ENCODE measurements around the gene MORN1.

Gene MORN1

GRCh38 chr1:2376931-2377672, 14.3 kb downstream of the MORN1 start:
- no peaks in the 10 kb centered on the region for H3K9me2 ChIP-seq (replicated peaks; ENCODE audit: insufficient read depth, low read length)
- no peak overlapping the region for H3K4me3 ChIP-seq (ENCODE audit: low read length)
- H3K79me2 ChIP-seq (ENCODE audit: low read length): no peaks in the 10 kb centered on the region
- H3K4me2 ChIP-seq (ENCODE audit: low read depth, low read length): no peak overlapping the region
- no peak for DNase-seq
- H3K27ac ChIP-seq (ENCODE audit: low read length): no peak overlapping the region
- no peaks in the 10 kb centered on the region for H3K9me3 ChIP-seq (replicated peaks; ENCODE audit: insufficient read depth, low read length)
- no peaks in the 10 kb centered on the region for H4K20me1 ChIP-seq (ENCODE audit: insufficient read depth, low read length)
- no peaks in the 10 kb centered on the region for H3F3A ChIP-seq (ENCODE audit: insufficient read depth, low read length)
- no peaks in the 10 kb centered on the region for H3K36me3 ChIP-seq (replicated peaks; ENCODE audit: insufficient read depth, low read length)
- TF ChIP-seq CTCF (IDR thresholded peaks at IDR 0.05; ENCODE audit: low read length) (no peak), EZH2 (optimal IDR thresholded peaks at IDR 0.05; ENCODE audit: low read depth, low read length) (no peak), EZH2phosphoT487 (IDR thresholded peaks at IDR 0.05; ENCODE audit: low read length) (no peak)
- no peaks in the 10 kb centered on the region for H3K4me1 ChIP-seq (ENCODE audit: low read length)
- peaks cover 98% of the 10 kb centered on the region for H3K27me3 ChIP-seq (replicated peaks; ENCODE audit: insufficient read depth, low read length)
- no peak overlapping the region for H3K9ac ChIP-seq (ENCODE audit: low read length)
- H2AFZ ChIP-seq (ENCODE audit: low read length): no peak overlapping the region

- no peaks in the 10 kb centered on the region for H4K20me1 ChIP-seq (ENCODE audit: insufficient read depth, low read length)
- H3K4me3 ChIP-seq (ENCODE audit: low read length): no peak overlapping the region
- no peaks in the 10 kb centered on the region for H3K36me3 ChIP-seq (replicated peaks; ENCODE audit: insufficient read depth, low read length)
- H3K9me2 ChIP-seq (replicated peaks; ENCODE audit: insufficient read depth, low read length): no peaks in the 10 kb centered on the region
- H3K27me3 ChIP-seq (replicated peaks; ENCODE audit: insufficient read depth, low read length): peaks cover 100% of the 10 kb centered on the region
- H2AFZ ChIP-seq (ENCODE audit: low read length): no peak overlapping the region
- TF ChIP-seq EZH2phosphoT487 (IDR thresholded peaks at IDR 0.05; ENCODE audit: low read length): no peak
- TF ChIP-seq EZH2 (optimal IDR thresholded peaks at IDR 0.05; ENCODE audit: low read depth, low read length): no peak
- no peak for TF ChIP-seq CTCF (IDR thresholded peaks at IDR 0.05; ENCODE audit: low read length)
- no peak overlapping the region for H3K9ac ChIP-seq (ENCODE audit: low read length)
- H3K79me2 ChIP-seq (ENCODE audit: low read length): no peaks in the 10 kb centered on the region
- H3K4me1 ChIP-seq (ENCODE audit: low read length): no peaks in the 10 kb centered on the region
- no peak overlapping the region for H3K27ac ChIP-seq (ENCODE audit: low read length)
- no peak for DNase-seq
- H3F3A ChIP-seq (ENCODE audit: insufficient read depth, low read length): no peaks in the 10 kb centered on the region
- no peak overlapping the region for H3K4me2 ChIP-seq (ENCODE audit: low read depth, low read length)
- H3K9me3 ChIP-seq (replicated peaks; ENCODE audit: insufficient read depth, low read length): no peaks in the 10 kb centered on the region
These were observed 15.1 kb downstream of the MORN1 start for GRCh38 chr1:2376261-2376741.

GRCh38 chr1:2375923-2376260, 15.5 kb downstream of the MORN1 start:
- Histone ChIP-seq H3K4me2 (ENCODE audit: low read depth, low read length) (no peak overlapping the region), H3K4me1 (ENCODE audit: low read length) (no peaks in the 10 kb centered on the region), H3K9me2 (replicated peaks; ENCODE audit: insufficient read depth, low read length) (no peaks in the 10 kb centered on the region), H3K4me3 (ENCODE audit: low read length) (no peak overlapping the region), H3K36me3 (replicated peaks; ENCODE audit: insufficient read depth, low read length) (no peaks in the 10 kb centered on the region), H3K79me2 (ENCODE audit: low read length) (no peaks in the 10 kb centered on the region), H3K9me3 (replicated peaks; ENCODE audit: insufficient read depth, low read length) (no peaks in the 10 kb centered on the region), H3K27me3 (replicated peaks; ENCODE audit: insufficient read depth, low read length) (peaks cover 100% of the 10 kb centered on the region), H3K9ac (ENCODE audit: low read length) (no peak overlapping the region), H2AFZ (ENCODE audit: low read length) (no peak overlapping the region), H3F3A (ENCODE audit: insufficient read depth, low read length) (no peaks in the 10 kb centered on the region), H4K20me1 (ENCODE audit: insufficient read depth, low read length) (no peaks in the 10 kb centered on the region), H3K27ac (ENCODE audit: low read length) (no peak overlapping the region)
- no peak for TF ChIP-seq EZH2 (optimal IDR thresholded peaks at IDR 0.05; ENCODE audit: low read depth, low read length)
- no peak for TF ChIP-seq EZH2phosphoT487 (IDR thresholded peaks at IDR 0.05; ENCODE audit: low read length)
- TF ChIP-seq CTCF (IDR thresholded peaks at IDR 0.05; ENCODE audit: low read length): no peak
- DNase-seq: no peak

All from MM.1S (cell line).